ENCODE results near the gene KRTAP5-5.

GRCh38 chr11:1636291-1636950 is 6.8 kb downstream of the KRTAP5-5 start:
- TF ChIP-seq POLR2A (IDR thresholded peaks at IDR 0.05) (no peak), CTCF (IDR thresholded peaks at IDR 0.05) (no peak)

Measured in right lobe of liver (tissue), 4 donors.